ENCODE results near the gene GMEB1.
"Not testable (repeated sequence)": the region's sequence is repeated elsewhere in the genome, so short reads cannot be mapped to it uniquely, and the experiment has no call there.

DNA sequence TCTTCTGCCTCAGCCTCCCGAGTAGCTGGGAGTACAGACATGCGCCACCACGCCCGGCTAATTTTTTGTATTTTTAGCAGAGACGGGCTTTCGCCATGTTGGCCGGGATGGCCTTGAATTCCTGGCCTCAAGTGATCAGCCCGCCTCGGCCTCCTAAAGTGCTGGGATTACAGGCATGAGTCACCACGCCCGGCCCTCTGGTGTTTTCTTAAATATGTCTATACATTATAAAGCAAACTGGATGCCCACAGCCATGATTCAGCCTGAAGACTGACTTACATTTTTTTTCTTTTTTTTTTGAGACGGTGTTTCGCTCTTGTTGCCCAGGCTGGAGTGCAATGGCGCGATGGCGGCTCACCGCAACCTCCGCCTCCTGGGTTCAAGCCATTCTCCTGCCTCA is 53.3 kb downstream of the GMEB1 start:
- TF ChIP-seq, protein P1, sequence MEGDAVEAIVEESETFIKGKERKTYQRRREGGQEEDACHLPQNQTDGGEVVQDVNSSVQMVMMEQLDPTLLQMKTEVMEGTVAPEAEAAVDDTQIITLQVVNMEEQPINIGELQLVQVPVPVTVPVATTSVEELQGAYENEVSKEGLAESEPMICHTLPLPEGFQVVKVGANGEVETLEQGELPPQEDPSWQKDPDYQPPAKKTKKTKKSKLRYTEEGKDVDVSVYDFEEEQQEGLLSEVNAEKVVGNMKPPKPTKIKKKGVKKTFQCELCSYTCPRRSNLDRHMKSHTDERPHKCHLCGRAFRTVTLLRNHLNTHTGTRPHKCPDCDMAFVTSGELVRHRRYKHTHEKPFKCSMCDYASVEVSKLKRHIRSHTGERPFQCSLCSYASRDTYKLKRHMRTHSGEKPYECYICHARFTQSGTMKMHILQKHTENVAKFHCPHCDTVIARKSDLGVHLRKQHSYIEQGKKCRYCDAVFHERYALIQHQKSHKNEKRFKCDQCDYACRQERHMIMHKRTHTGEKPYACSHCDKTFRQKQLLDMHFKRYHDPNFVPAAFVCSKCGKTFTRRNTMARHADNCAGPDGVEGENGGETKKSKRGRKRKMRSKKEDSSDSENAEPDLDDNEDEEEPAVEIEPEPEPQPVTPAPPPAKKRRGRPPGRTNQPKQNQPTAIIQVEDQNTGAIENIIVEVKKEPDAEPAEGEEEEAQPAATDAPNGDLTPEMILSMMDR (conservative IDR thresholded peaks at IDR 0.05; ENCODE audit: low read depth, low read length), result not testable (repeated sequence)
- not testable (repeated sequence) for TF ChIP-seq EZH2phosphoT487 (IDR thresholded peaks at IDR 0.05; ENCODE audit: borderline replicate concordance, low read length)
